Thyroid gland (tissue), 4 donors: ENCODE data around the gene GSTA3.

Experiments used
- POLR2A ChIP-seq, 2 donors: fragments of 450-650 bp; IDR thresholded peaks; one replicate each; pipeline ENCODE4 v1.6.1; 2017; ENCODE audit warnings: antibody characterized with exemption in 2 of 2, mild to moderate bottlenecking in 2 of 2, moderate library complexity in 1 of 2
- TF ChIP-seq, protein P1 (sequence below), 6 experiments: fragments of 200-600 bp in 3 of 6; fragments of 450-650 bp in 3 of 6; sonication (generic) in 3 of 6; IDR thresholded peaks; one replicate each; pipeline ENCODE4 v1.5.1; 2016 to 2019; ENCODE audit warnings: antibody characterized with exemption in 6 of 6, mild to moderate bottlenecking in 2 of 6, inconsistent platforms in 1 of 6, moderate library complexity in 1 of 6

GRCh38 chr6:52904562-52905279 lies 4.8 kb downstream of the GSTA3 start:
- TF ChIP-seq, protein P1, sequence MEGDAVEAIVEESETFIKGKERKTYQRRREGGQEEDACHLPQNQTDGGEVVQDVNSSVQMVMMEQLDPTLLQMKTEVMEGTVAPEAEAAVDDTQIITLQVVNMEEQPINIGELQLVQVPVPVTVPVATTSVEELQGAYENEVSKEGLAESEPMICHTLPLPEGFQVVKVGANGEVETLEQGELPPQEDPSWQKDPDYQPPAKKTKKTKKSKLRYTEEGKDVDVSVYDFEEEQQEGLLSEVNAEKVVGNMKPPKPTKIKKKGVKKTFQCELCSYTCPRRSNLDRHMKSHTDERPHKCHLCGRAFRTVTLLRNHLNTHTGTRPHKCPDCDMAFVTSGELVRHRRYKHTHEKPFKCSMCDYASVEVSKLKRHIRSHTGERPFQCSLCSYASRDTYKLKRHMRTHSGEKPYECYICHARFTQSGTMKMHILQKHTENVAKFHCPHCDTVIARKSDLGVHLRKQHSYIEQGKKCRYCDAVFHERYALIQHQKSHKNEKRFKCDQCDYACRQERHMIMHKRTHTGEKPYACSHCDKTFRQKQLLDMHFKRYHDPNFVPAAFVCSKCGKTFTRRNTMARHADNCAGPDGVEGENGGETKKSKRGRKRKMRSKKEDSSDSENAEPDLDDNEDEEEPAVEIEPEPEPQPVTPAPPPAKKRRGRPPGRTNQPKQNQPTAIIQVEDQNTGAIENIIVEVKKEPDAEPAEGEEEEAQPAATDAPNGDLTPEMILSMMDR (IDR thresholded peaks at IDR 0.05): peak in 1 of 6 experiments; percentile 4
- TF ChIP-seq POLR2A (IDR thresholded peaks at IDR 0.05): no peak
